ENCODE measurements around the gene TMC6.
"Not testable (repeated sequence)": the region's sequence is repeated elsewhere in the genome, so short reads cannot be mapped to it uniquely, and the experiment has no call there.

The TMC6 gene, protein sequence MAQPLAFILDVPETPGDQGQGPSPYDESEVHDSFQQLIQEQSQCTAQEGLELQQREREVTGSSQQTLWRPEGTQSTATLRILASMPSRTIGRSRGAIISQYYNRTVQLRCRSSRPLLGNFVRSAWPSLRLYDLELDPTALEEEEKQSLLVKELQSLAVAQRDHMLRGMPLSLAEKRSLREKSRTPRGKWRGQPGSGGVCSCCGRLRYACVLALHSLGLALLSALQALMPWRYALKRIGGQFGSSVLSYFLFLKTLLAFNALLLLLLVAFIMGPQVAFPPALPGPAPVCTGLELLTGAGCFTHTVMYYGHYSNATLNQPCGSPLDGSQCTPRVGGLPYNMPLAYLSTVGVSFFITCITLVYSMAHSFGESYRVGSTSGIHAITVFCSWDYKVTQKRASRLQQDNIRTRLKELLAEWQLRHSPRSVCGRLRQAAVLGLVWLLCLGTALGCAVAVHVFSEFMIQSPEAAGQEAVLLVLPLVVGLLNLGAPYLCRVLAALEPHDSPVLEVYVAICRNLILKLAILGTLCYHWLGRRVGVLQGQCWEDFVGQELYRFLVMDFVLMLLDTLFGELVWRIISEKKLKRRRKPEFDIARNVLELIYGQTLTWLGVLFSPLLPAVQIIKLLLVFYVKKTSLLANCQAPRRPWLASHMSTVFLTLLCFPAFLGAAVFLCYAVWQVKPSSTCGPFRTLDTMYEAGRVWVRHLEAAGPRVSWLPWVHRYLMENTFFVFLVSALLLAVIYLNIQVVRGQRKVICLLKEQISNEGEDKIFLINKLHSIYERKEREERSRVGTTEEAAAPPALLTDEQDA

DNA sequence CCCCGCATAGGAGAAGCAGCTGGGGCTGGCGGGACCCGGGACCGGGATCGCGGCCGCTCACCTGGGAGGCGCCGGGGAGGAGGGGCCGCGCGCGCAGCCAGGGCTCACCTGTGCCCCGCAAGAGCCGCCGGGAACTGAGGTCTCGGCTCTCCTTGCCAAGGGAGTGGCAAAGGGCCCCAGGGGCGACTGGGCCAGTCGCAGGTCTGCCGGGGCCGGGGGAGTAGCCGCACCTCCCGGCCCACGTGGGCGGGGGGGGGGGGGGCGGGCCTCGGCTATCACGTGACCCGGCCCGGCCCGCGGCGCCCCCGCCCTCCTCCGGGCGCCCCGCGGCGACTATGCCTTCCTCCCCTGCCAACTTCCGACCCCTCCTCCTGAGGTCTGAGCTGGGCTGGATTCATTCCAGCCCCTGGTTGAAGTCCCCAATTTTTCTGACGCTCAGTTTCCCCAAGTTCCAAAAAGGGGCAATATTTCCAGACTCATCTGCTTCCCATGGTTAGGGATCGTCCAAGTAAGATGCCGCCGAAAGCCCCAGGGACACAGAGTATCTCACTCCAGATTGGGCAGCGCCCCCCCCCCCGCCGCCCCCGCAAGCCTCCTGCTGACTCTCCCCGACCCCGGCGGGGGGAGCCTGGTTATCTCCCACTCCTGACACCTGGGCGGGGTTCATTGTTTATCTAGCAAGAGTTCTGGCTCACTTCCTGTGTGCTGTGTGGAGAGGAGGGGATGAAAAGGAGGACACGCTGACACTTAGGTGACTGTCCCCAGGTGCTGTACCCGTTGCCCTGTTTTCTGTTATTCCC lies at the start of gene TMC6:
TMC6 (minus strand) TSS at position 205 of the 800 bp plus-strand sequence. CDS start 1,923 bp downstream, outside the sequence.
- peak; percentile 72 for DNase-seq (ENCODE audit: low spot score)

GRCh38 chr17:78176548-78177025 lies 48.0 kb upstream of the TMC6 start:
- peak; percentile 81 for DNase-seq (ENCODE audit: low spot score)

DNA sequence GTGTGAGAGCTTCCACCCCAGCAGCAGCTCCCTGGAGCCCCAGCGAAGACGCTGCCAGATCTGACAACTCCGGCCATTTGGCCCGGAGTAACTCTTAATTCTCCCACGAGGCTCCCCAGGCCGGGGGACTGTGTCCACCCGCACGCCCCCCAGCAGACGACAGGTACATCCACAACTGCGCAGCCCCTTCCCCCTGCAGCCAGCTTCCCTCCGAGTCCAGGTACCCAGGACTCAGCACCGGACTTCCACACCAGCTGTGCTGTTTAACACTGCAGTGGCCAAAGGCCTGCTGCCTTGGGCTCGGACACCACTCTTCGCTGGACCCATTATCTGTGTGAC lies 47.1 kb upstream of the TMC6 start:
- no peak for DNase-seq (ENCODE audit: low spot score)

- no peak for DNase-seq (ENCODE audit: low spot score)
These were observed 46.5 kb upstream of the TMC6 start for GRCh38 chr17:78174870-78175642.

DNA sequence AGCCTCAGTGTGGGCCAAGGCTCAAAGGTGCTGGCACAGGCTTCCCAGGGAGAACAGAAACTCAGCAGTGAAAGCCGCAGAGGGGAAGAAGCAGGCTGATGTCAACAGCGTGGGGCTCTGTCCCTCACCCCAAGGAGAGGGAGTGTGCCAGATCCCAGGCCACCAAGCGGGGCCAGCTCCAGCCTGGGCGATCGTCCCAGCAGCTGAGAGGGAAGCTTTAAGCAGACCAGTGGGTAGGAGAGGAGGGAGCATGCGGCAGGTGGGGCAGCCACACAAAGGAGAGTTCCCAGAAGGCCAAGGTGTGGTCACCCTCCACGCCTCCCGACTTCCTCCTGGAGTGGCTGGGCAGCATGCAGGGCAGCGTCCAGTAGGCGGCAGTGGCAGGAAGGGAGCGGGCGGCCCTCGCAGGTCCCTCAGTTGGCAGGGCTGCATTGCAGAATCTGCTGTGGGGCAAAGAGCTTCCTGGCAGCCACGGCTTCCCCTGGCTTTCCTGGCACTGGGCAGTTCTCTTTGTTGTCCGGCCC lies 45.9 kb upstream of the TMC6 start:
- DNase-seq (ENCODE audit: low spot score) = no peak

- DNase-seq (ENCODE audit: low spot score) = no peak
These were observed 44.7 kb upstream of the TMC6 start for GRCh38 chr17:78173097-78173715.

GRCh38 chr17:78172249-78173051 lies 43.9 kb upstream of the TMC6 start:
- DNase-seq (ENCODE audit: low spot score) = no peak

- DNase-seq (ENCODE audit: low spot score) = not testable (repeated sequence)
These were observed 43.2 kb upstream of the TMC6 start for GRCh38 chr17:78171591-78172248.

DNA sequence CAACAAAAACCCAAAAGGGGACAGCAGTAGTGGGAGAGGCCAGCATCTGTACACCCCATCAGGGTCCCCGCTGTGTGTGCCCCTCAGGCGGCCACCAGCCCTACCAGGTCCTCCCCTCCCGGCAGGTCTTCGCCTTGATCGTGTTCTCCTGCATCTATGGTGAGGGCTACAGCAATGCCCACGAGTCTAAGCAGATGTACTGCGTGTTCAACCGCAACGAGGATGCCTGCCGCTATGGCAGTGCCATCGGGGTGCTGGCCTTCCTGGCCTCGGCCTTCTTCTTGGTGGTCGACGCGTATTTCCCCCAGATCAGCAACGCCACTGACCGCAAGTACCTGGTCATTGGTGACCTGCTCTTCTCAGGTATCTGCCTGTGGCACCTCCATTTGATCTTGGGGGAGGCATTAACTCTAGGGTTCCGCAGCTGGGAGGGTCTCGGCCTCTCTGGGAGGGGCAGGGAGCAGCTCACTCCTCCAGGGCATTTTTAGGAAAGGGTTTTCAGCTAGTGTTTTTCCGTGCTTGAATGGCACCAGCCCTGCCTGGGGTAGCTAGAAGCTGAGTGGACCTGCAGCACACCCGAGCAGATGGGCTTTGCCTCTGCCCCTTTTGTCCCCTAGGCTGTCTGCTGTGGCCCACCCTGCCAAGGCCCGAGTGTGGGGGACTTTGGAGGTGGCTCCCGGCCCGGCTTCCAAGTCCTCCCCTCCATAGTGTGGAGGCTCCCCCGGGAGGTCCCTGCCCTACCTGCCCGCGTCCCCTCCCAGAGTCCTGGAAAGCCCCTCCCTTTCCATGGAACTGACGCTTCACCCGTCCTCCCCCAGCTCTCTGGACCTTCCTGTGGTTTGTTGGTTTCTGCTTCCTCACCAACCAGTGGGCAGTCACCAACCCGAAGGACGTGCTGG lies 42.4 kb upstream of the TMC6 start:
- DNase-seq (ENCODE audit: low spot score) = no peak

- DNase-seq (ENCODE audit: low spot score) = peak; percentile 82
These were observed 40.6 kb upstream of the TMC6 start for GRCh38 chr17:78168903-78169793.

DNA sequence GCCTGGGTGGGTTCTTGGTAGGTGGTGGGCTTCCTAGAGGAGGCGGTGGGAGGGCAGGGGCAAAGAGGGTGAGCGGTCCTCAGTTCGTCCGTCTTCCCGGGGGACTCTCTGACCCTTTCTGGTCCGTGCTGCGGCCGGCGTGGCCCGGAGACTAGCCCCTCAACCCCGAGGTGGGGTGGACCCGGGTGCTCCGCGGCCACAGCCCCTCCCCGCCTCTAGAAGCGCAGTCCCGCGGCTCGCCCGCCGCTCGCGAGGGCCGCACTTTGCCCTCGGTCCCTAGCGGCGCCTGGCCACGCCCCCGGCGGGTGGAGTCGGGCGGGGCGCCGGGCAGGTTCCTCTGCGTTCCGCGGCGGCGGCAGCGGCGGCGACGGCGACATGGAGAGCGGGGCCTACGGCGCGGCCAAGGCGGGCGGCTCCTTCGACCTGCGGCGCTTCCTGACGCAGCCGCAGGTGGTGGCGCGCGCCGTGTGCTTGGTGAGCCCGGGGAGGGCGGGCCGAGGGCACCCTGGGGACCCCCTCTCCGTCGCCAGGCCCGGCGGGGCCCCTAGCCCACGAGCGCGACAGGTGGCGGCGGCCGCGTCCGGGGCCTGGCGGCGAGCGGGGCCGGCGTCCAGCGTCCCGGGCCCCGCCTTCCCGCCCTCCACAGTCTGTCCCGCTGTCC lies 39.8 kb upstream of the TMC6 start, which contains the start of gene SYNGR2:
SYNGR2 (plus strand) TSS at position 340 of the 661 bp plus-strand sequence; CDS start at position 376, 36 bp downstream.
- DNase-seq (ENCODE audit: low spot score) = peak; percentile 92

DNA sequence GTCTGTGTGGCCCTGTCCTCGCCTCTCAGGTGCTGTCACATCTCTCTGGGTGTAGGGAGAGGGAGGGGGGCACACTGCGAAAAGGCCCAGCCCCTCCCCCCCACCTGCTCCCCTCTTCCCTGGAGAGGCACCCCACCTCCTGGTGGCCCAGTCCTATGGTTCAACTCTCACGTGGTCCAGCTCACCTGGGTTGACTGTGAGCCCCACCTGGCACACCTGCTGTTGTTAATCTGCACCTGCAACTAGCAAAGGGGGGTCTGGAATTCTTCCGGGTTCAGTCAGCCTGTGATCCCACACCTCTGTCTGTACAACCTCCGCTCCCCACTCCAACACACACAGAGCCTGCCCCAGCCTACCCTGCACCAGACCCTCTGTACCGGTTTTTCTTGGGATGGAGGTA lies 37.9 kb upstream of the TMC6 start:
- no peak for DNase-seq (ENCODE audit: low spot score)

GRCh38 chr17:78164748-78165607 lies 36.4 kb upstream of the TMC6 start:
- DNase-seq (ENCODE audit: low spot score) = no peak

DNA sequence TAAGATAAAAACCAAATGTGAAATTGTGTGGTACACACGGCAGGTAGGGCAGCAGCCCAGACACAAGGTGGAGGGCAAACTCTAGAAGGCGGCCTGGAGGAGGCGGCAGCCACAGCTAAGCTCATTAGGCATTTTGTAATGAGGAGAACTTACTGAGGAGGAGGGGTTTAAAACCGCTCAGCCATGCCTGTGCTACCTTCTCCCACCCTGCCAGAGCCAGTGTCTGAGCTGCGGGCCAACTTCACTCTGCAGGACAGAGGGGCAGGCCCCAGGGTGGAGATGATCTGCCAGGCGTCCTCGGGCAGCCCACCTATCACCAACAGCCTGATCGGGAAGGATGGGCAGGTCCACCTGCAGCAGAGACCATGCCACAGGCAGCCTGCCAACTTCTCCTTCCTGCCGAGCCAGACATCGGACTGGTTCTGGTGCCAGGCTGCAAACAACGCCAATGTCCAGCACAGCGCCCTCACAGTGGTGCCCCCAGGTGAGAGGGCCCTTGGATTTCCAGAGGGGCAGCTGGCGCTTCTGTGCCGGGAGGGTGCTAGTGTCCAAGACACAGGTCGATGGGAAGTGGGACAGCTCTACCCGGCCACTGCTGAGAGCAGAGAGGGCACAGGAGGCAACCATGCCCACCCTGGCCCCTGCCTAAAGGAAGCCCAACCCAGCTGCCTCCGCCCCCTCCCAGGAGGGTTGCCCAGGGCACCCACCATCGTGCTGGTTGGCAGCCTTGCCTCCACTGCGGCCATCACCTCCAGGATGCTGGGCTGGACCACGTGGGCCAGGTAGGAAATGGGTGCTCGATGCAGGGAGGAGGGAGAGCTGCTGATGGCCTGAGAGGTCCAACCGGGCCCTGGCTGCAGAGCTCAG lies 35.6 kb upstream of the TMC6 start:
- DNase-seq (ENCODE audit: low spot score) = no peak
